Posterior vena cava (tissue), 2 donors: Measurements from ENCODE around the gene LATS2. TPM values are rescaled to one million over a fixed set of nuclear protein-coding genes. Genes with fewer than 3 reads are reported as not detected.

Experiments
- DNase-seq: peaks from one replicate; pipeline ENCODE4 v3.0.0-alpha.2; 2020; ENCODE audit warnings: low spot score
- intact Hi-C, 2 donors: fragments of 100-400 bp; cut with DNase I; formaldehyde crosslinking; loops; one replicate each; pipeline versions ENCODE4 v1.14.1 to v1.14.2; 2022 to 2023
- total RNA-seq, 2 donors: library from RNA; stranded (reverse); fragmentation: NEBNext Ultra II Directional; extraction: Animal tissue kit (Norgen Biotek cat#: 25700); gene quantifications; one replicate each; pipeline ENCODE4 v1.2.1, GENCODE V29; 2021
- donor health status: DM: yes; HTN: yes; CAD: no.
- donor health status: DM: yes; HTN: yes; CAD: no.

LATS2 gene
- total RNA-seq, 2 donors from 2014 or later, result 37.2 to 41.8 TPM

DNA sequence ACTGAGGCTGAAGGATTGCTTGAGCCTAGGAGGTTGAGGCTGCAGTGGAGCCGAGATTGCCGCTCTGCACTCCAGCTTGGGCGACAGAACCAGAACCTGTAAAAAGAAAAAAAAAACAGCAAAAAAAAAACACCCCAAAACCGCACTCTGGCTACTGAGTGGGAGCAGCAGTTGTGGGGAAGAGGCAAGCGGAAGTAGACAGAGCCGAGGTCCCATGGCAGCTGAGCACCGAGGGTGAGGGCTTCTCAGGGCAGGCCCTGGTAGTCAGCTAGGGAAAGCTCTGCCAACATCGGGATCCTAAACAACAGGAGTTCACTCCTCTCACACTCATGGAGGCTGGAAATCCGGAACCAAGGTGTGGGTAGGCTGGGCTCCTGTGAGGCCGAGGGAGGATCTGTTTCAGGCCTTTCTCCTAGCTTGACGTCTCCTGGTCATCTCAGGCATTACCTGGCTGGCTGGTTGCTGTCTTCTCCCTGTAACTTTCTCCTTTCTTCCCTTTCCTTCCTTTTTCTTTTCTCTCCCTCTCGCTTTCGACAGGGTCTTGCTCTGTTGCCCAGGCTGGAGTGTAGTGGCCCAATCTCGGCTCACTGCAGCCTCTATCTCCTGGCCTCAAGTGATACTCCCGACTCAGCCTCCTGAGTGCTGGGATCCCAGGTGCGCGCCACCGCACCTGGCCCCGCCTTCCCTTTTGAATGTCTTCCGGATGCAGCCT lies 15.8 kb upstream of the LATS2 start:
- DNase-seq, result no peak
- intact Hi-C loops, result no loop called here

DNA sequence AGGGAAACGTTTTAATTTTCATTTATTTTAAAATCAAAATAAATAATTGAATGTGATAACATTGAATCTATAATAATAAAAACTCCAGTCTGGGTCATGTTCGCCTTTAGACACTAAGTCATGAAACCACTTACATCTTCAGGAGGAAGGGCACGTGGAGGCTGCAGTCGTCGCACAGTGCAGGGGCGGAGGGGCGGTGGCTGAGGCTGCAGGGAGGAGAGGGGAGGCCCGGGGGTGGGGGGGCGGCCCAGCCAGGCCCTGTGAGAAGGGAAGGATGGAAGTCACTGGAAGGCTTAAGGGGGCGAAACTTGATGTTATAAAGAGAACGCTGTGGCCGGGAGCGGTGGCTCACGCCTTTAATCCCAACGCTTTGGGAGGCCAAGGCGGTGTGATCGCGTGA lies 14.9 kb upstream of the LATS2 start:
- no peak for DNase-seq
- intact Hi-C loops, result no loop called here

DNA sequence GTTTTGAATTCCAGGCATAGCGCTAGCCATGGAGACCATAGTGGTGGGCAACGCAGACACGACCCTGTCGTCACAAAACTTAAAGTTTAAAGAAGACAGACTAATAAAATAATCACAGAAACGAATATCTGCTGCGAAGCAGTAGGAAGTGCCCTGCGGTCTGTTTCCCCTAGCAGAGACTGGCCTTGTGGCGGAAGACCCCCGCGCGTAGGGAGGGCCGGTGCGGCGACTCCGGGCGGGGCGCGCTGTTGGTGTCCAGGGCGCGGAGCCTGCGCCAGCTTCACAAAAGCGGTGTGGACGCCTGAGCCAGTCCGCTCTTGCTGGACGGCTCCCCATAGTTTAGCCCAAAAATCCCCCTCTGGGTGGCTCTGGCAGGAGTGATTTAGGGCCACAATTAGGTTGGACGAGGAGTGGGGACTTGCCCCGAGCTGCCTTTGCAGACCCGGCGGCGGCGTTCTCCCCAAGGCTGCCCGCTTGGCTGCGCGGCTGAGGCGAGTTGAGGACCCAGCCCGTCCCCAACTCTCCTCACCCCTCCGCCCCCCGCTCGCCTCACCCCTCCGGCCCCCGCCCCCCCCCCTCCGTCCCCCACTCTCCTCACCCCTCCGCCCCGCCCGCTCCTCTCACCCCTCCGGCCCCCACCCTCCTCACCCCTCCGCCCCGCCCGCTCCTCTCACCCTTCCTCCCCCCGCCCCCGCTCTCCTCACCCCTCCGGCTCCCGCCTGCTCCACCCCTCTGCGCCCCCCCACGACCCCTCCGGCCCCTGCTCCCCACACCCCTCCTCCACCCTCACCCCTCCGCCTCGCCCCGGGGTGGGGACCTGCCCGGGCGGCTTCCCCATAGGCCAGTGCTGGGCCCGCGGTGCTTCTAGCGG lies 14.2 kb upstream of the LATS2 start:
- intact Hi-C loops, result no loop called here
- peak; percentile 86 for DNase-seq

DNA sequence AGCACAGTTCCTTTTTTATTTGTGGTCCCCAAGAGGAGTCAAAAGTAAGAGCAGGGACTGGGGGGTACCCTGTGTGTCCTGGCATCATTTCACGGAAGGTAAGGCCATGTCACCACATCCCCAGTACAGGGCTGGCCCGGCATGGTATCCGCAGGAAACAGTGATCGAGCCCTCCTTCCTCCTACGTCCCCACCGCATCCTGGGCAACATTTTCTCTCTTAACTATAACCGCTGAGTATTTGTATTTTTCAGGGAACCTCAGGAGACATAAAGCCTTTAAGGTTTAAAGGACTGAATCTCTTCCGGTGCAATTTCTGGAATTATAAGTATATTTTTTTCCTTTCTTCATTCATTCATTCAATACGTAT lies 13.6 kb upstream of the LATS2 start:
- DNase-seq, result no peak
- intact Hi-C loops, result no loop called here

DNA sequence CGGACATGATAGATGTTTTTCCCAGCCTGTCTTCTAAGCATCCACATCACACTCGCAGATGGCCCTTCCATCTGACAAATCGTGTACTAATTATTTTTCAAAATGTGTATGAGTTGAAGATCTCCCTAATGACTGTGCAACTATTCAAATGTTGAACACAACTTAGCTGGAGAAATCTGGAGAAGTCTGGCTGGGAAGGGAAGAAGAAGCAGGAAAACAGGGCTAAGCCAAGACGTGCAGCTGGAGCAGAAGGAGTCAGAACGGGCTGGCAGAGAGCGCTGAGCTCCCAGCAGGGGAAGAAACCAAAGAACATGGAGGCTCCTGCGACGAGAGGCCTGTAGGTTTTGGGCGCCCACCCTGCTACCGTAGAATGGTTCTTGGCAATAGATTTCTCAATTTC lies 13.2 kb upstream of the LATS2 start:
- no peak for DNase-seq
- intact Hi-C loops, result no loop called here

DNA sequence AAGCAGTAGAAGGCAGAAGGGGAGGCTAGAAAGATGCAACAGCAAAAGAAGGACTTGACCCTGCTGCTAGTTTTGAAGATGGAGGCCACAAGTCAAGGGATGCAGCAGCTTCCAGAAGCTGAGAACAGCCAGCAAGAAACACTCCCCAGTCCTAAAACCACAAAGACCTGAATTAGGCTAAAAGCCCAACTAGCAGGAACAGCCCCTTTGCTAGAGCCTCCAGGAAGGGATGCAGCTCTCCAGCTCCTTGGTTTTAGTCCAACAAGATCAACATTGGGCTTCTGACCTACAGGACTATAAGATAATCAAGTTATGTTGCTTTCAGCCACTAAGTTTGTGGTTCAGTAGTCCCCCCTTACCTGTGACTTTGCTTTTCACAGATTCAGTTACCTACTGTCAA lies 10.5 kb upstream of the LATS2 start:
- intact Hi-C loops, result no loop called here

DNA sequence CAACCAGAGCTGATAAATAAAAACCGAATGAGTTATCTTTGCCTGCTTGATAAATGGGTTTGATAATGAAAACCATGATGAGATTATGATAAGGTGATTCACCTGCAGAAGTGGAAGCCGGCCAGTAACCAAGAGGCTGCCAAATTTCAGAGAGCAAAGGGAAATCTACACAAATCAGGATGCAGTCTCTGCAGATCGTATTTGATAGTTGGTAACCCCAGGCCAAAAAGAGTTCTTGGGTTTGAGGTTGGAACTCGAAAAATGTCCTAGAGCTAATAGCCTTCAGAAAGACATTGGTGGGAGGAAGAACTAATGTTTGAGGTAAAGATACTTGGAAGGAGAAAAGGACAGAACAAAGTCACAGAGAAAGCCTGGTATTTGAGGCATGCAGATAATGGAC lies 9.6 kb upstream of the LATS2 start:
- intact Hi-C loops, result no loop called here
- no peak for DNase-seq

More for the DNA sequence above, 10.5 kb upstream of the LATS2 start:
- DNase-seq, result no peak

DNA sequence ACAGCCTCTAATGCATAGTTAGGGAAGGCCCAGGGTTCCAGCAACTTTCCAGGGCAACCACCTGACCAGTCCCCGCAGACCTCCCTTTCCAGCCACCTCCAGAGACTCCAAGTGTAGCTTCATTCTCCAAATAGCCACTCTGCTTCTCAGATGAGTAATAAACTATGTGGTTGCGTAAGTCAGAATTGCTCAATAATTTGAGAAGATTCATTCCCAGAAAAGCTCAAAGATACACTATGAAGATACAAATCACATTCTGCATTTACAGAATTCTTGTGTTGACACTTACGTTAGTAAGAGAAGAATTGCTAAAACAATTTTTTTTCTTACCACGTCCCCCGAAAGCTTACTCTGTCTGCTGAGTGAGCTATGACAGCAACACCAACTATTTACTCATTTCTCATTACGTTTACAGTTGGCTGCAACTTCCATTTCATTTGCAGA lies 8.2 kb upstream of the LATS2 start:
- DNase-seq, result no peak
- intact Hi-C loops, result no loop called here

DNA sequence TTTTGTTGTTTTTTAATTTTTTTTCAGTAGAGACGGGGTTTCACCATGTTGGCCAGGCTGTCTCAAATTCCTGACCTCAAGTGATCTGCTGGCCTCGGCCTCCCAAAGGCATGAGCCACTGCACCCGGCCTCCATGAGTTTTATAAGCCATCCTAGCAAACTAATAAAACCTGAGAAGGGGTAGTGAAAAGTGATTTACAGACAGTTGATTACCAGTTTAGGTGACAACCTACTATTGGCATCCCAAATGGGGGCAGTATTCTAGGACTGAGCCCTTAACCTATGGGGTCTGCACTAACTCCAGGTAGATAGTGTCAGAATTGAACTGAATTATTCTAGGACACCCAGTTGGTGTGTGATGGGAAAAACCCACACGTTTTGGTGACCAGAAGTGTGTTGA lies 6.5 kb upstream of the LATS2 start:
- DNase-seq, result no peak
- intact Hi-C loops, result no loop called here

DNA sequence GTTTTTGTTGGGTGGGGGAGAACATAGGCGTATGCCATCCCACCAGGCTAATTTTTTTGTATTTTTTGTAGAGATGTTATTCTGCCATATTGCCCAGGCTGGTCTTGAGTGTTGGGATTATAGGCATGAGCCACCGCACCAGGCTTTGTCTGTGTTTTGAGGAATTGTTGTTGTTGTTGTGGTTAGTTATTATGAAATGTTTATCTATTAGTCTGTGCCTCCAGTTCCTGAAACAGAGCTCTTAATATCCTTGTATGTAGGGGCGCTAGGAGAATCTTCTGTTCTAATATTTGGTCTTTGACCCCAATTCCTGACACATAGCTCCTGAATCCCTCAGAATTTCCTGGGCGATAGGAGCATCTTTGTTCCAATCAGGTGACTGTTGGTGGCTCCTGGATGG lies 5.6 kb upstream of the LATS2 start:
- intact Hi-C loops, result no loop called here
- DNase-seq, result no peak

DNA sequence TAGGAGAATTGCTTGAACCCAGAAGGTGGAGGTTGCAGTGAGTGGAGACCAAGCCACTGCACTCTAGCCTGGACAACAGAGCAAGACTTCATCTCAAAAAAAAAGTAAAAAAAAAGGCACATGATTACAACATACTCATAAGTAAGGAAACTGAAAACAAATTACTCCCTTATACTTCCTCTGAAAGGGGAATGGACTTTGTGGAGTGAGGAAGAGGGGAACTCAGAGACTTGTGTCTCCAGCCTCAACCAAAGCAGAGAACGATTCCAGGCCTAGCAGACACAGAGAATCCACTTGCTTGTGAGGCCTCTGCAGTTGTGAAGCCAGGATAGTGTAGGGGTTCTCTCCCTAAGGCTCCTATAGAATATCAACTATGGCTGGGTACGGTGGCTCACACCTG lies 4.3 kb upstream of the LATS2 start:
- intact Hi-C loops, result no loop called here
- no peak for DNase-seq

DNA sequence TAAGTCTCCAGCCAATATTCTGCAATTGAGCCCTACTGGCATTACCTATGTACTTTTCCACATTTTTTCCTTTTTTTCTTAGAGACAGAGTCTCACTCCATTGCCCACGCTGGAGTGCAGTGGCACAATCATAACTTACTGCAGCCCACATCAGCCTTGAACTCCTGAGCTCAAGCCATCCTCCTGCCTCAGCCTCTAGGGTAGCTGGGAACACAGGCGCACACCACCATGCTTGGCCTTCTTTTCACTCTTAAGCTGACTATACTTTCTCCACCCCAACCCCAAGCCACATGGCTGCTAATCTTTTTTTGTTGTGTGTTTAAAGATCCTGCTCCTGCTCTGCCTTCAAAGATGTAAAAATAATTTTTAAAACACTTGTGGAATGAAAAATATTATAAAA lies 1.6 kb upstream of the LATS2 start:
- intact Hi-C loops, result no loop called here
- DNase-seq, result no peak

DNA sequence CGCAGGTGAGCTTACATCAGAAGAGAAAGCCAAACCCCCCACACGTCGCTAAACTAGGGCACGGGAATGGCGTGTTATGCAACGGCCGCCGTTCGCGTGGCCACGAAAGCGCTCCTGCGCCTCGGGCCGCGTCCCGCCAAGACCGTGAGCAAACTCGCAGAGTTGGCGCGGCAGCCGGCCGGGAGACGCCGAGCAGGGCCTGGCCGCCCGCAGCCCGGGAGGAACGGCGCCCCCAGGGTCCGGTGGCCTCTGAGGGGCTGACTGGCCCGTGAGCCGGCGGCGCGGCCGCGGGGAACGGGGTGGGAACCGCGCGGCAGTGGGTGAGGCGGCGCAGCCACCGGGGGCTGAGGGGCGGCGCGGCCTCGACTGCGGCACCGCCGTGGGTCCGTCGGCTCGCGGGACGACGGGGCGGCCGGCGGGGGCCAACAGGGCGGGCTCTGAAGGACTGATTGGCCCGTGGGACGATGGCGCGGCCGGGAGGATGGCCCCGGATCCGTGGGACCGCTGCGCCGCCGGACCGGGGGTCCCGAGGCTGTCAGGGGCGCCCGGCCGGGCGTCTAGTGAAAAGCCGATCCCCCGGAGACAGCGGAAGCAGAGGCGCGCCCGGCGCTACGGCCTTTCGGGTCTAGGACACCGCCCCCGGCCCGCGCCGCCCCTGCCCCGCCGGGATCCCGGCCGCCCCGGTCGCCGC lies 903 bp downstream of the LATS2 start:
- intact Hi-C loops, result no loop called here
- peak; percentile 87 for DNase-seq

DNA sequence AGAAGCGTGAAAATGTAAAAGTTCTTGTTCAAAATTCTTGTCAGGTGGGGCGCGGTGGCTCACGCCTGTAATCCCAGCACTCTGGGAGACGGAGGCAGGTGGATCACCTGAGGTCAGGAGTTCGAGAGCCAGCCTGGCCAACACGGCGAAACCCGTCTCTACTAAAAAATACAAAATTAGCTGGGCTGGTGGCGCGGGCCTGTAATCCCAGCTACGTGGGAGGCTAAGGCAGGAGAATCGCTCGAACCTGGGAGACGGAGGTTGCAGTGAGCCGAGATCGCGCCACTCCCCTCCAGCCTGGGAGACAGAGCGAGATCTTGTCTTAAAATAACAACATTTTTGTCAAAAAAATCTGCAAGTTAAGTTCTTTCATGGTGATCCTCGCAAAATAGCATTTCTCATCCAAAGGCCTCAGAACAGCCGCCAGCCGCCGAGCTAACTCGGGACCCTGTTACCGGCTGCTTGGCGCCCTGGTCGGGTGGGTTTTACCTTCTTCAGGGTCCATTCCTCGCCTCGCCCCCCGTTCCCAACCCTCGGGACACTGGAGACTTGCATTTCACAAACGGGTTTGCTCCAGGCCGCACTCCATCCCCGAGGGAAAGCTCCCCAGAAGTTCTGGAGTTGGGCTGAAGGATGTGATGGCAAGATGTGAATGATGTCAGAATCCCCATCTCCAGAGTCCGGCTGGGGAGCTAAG lies 1.6 kb downstream of the LATS2 start:
- no peak for DNase-seq
- intact Hi-C loops, result no loop called here

DNA sequence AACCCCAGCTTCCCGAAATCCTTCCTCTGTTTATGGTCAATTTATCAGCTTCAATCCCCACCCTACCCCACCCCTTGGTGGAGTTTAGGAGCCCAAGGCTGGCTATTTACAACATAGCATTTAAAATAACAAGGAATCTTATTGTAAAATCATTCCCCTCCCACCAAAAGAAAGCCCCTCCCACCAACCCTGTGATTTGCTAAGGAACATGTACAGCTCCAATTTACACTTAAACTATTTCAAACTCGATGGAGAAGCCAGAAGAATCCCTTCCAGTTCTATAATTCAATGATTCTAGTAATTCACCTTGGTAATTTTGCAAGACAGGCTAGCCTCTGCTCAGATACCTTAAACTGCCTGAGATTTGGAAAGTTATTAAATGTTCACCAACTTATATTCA lies 3.0 kb downstream of the LATS2 start:
- intact Hi-C loops, result no loop called here
- DNase-seq, result no peak

DNA sequence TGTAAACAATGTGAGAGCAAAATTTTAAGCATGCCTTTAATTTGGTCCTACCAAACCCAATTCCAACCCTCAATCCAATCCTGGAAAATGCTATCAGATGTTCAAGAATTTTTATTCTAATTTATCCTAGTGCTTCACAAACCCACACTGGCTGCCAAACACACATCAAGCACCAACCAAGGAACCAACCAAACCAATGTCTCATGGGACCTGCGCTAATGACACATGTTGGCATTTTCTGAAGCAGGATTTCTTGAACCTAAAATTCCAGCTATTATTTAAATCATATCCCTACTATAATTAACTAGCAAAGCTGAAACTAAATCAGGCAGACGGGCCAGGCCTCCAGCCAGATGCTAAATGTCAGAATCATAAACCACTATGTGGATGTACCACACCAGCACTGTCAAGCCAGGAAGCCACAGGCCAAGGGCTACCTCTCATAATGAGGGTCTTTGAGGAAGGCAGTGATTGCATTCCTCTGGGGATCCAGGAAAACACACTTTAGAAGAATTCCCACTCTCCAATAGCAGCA lies 5.8 kb downstream of the LATS2 start:
- no peak for DNase-seq
- intact Hi-C loops, result no loop called here

DNA sequence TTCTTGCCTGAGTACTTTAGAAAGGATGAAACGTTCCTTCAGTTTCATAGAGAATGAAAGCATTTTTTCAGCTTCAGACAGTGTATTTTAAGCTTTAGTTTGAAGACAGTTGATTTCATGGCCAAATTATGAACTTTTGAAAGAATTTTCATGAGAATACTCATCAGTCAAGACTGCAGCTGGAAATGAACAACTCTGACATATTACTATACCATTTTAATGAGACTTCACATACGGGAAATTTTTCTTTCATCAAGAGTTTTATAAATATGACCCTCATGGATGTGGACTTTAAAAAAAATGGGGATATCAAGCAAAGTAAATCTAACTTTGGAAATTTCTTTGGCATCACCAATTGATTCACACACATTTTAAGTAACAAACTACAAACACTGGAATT lies 6.4 kb downstream of the LATS2 start:
- intact Hi-C loops, result no loop called here
- no peak for DNase-seq

DNA sequence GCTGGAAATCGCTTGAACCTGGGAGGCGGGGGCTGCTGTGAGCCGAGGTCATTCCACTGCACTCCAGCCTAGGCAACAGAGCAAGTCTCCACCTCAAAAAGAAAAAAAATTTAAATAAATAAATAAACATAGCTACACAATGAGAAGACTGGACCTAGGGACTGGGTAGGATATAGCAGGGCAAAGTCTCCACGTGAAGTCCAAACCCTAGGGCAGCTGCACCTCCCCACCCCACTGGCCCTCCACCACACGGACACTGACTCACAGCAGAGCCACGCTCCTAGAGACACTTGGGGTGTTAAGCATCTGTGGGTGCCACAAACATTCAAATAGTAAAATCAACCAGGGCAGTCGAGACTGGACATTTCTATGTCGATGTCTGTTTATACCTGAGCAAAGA lies 7.1 kb downstream of the LATS2 start:
- no peak for DNase-seq
- intact Hi-C loops, result loop anchor here in 1 of 2 donors (5.0 kb wide), 1 partner anchor 577 kb away; no protein-coding TSS in a partner anchor

DNA sequence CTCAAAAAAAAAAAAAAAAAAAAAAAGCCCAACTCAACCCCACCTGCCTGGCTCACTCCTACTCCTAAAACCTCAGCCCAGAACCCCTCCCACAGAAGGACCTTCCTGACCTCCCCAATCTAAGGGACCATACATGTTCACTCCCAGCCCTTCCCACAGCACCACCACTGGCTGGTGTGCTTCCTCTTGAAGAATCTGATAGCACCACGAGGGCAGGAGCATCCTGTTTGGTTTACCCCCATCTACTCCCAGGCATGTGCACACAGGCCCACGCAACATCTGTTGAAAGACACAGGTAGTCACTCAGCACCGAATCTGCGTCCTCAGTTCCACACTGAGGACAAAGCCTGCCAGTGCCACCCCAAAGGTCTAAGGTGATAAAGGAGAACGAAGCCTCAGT lies 8.2 kb downstream of the LATS2 start:
- DNase-seq, result no peak
- intact Hi-C loops, result loop anchor here in 1 of 2 donors (5.0 kb wide), 1 partner anchor 576 kb away; no protein-coding TSS in a partner anchor
